Measurements from ENCODE around the gene GART. TPM values are rescaled to one million over a fixed set of nuclear protein-coding genes. Genes with fewer than 3 reads are reported as not detected.
"Not testable (repeated sequence)": the region's sequence is repeated elsewhere in the genome, so short reads cannot be mapped to it uniquely, and the experiment has no call there.

The GART gene
- 61.3 TPM for total RNA-seq

- ATAC-seq = peak; percentile 83
These were observed at the start of gene GART for GRCh38 chr21:33541756-33542639. Gene GART (minus strand): TSS chr21:33542117. CDS start chr21:33539315, 2,802 bp downstream.

- ATAC-seq = peak; percentile 97
These were observed 46.8 kb upstream of the GART start, which contains the start of gene DONSON for GRCh38 chr21:33588485-33589335. Gene DONSON (minus strand): TSS chr21:33588684. CDS start chr21:33588641, 43 bp downstream.

GRCh38 chr21:33587792-33588484 is 46.0 kb upstream of the GART start:
- peak; percentile 37 for ATAC-seq

GRCh38 chr21:33586927-33587326 is 45.0 kb upstream of the GART start:
- ATAC-seq = no peak

- no peak for ATAC-seq
These were observed 42.5 kb upstream of the GART start for GRCh38 chr21:33584455-33584854.

GRCh38 chr21:33578959-33579542 is 37.1 kb upstream of the GART start:
- ATAC-seq = peak; percentile 70

- ATAC-seq = no peak
These were observed 36.3 kb upstream of the GART start for GRCh38 chr21:33578214-33578613.

GRCh38 chr21:33576741-33577141 is 34.8 kb upstream of the GART start:
- not testable (repeated sequence) for ATAC-seq

- ATAC-seq = no peak
These were observed 30.4 kb upstream of the GART start for GRCh38 chr21:33572350-33572749.

GRCh38 chr21:33569991-33570390 is 28.1 kb upstream of the GART start:
- ATAC-seq = no peak

GRCh38 chr21:33568448-33568847 is 26.5 kb upstream of the GART start:
- no peak for ATAC-seq

- no peak for ATAC-seq
These were observed 26.0 kb upstream of the GART start for GRCh38 chr21:33567914-33568313.

GRCh38 chr21:33566514-33566913 is 24.6 kb upstream of the GART start:
- ATAC-seq = no peak

- ATAC-seq = no peak
These were observed 20.5 kb upstream of the GART start for GRCh38 chr21:33562389-33562788.

- no peak for ATAC-seq
These were observed 19.5 kb upstream of the GART start for GRCh38 chr21:33561373-33561772.

GRCh38 chr21:33560965-33561364 is 19.0 kb upstream of the GART start:
- no peak for ATAC-seq

- no peak for ATAC-seq
These were observed 17.9 kb upstream of the GART start for GRCh38 chr21:33559813-33560212.

GRCh38 chr21:33558777-33559421 is 17.0 kb upstream of the GART start:
- no peak for ATAC-seq

- ATAC-seq = no peak
These were observed 15.5 kb upstream of the GART start for GRCh38 chr21:33557447-33557846.

- no peak for ATAC-seq
These were observed 13.0 kb upstream of the GART start for GRCh38 chr21:33554982-33555344.

GRCh38 chr21:33554236-33554981 is 12.5 kb upstream of the GART start:
- ATAC-seq = no peak

All from esophagus mucosa (tissue), 1 donor.